ENCODE results near the gene DNAJC13. TPM values are rescaled to one million over a fixed set of nuclear protein-coding genes. Genes with fewer than 3 reads are reported as not detected.

DNAJC13 gene
- total and polyA plus RNA-seq, 10 donors, result 5.6 to 78.4 (median 51.2) TPM

- no peaks in the 10 kb centered on the region for H3K4me1 ChIP-seq
- no peak for DNase-seq
- no peaks in the 10 kb centered on the region for H3K9me3 ChIP-seq
- H3K27ac ChIP-seq, result no peak overlapping the region
- 84 to 93% (median 91%) methylated on average over 5 of the region's 5 CpGs for WGBS, 5 donors
- H3K27me3 ChIP-seq (replicated peaks in 1 of 7), result no peaks in the 10 kb centered on the region
- intact Hi-C loops (cut with DNase I; ENCODE audit: low total_unique reads), result loop anchor here (5.0 kb wide), 1 partner anchor 104 kb away; no protein-coding TSS in a partner anchor
- TF ChIP-seq CTCF (IDR thresholded peaks at IDR 0.05 in 8 of 11, conservative IDR thresholded peaks at IDR 0.05 in 3 of 11) (no peak), POLR2AphosphoS5 (IDR thresholded peaks at IDR 0.05) (no peak), POLR2A (IDR thresholded peaks at IDR 0.05) (no peak)
- peaks cover 5 to 94% (median 56%) of the 10 kb centered on the region in 6 donors for H3K36me3 ChIP-seq
- no peak overlapping the region for H3K4me3 ChIP-seq
Observed at GRCh38 chr3:132538072-132538471, 120.8 kb downstream of the DNAJC13 start.

GRCh38 chr3:132539681-132540080, 122.4 kb downstream of the DNAJC13 start:
- no peaks in the 10 kb centered on the region for H3K4me1 ChIP-seq
- no peak overlapping the region for H3K4me3 ChIP-seq
- no peak overlapping the region for H3K27ac ChIP-seq
- no peak for DNase-seq
- TF ChIP-seq CTCF (IDR thresholded peaks at IDR 0.05 in 8 of 11, conservative IDR thresholded peaks at IDR 0.05 in 3 of 11) (no peak), POLR2AphosphoS5 (IDR thresholded peaks at IDR 0.05) (no peak), POLR2A (IDR thresholded peaks at IDR 0.05) (no peak)
- WGBS, 5 donors, result 59 to 76% (median 75%) methylated on average over 3 of the region's 3 CpGs
- H3K27me3 ChIP-seq (replicated peaks in 1 of 7), result no peaks in the 10 kb centered on the region
- no peaks in the 10 kb centered on the region for H3K9me3 ChIP-seq
- H3K36me3 ChIP-seq, result peaks cover 5 to 81% (median 44%) of the 10 kb centered on the region in 6 donors
- intact Hi-C loops (cut with DNase I; ENCODE audit: low total_unique reads), result loop anchor here (5.0 kb wide), 1 partner anchor 103 kb away; no protein-coding TSS in a partner anchor

GRCh38 chr3:132542577-132542976, 125.3 kb downstream of the DNAJC13 start:
- Histone ChIP-seq H3K27me3 (replicated peaks in 1 of 7) (no peaks in the 10 kb centered on the region), H3K9me3 (peaks cover 0 to under 1% (median 0%) of the 10 kb centered on the region in 8 donors), H3K4me3 (no peak overlapping the region), H3K4me1 (no peaks in the 10 kb centered on the region), H3K27ac (peak overlapping the region in 1 of 8 donors; percentile 9), H3K36me3 (peaks cover 5 to 55% (median 31%) of the 10 kb centered on the region in 6 donors)
- TF ChIP-seq POLR2A (IDR thresholded peaks at IDR 0.05) (no peak), CTCF (IDR thresholded peaks at IDR 0.05 in 8 of 11, conservative IDR thresholded peaks at IDR 0.05 in 3 of 11) (no peak), POLR2AphosphoS5 (IDR thresholded peaks at IDR 0.05) (no peak)
- no peak for DNase-seq
- intact Hi-C loops (cut with DNase I; ENCODE audit: low total_unique reads), result no loop called here
- 43 to 52% (median 47%) methylated on average over 2 of the region's 2 CpGs for WGBS, 5 donors

GRCh38 chr3:132543011-132543739, 125.9 kb downstream of the DNAJC13 start:
- no peak overlapping the region for H3K4me3 ChIP-seq
- 49 to 74% (median 64%) methylated on average over 2 of the region's 2 CpGs for WGBS, 5 donors
- TF ChIP-seq CTCF (IDR thresholded peaks at IDR 0.05 in 8 of 11, conservative IDR thresholded peaks at IDR 0.05 in 3 of 11) (no peak), POLR2A (IDR thresholded peaks at IDR 0.05) (no peak), POLR2AphosphoS5 (IDR thresholded peaks at IDR 0.05) (no peak)
- intact Hi-C loops (cut with DNase I; ENCODE audit: low total_unique reads), result no loop called here
- no peak for DNase-seq
- peaks cover 0 to 4% (median 0%) of the 10 kb centered on the region in 8 donors for H3K9me3 ChIP-seq
- no peaks in the 10 kb centered on the region for H3K27me3 ChIP-seq (replicated peaks in 1 of 7)
- no peak overlapping the region for H3K27ac ChIP-seq
- peaks cover 5 to 49% (median 26%) of the 10 kb centered on the region in 6 donors for H3K36me3 ChIP-seq
- no peaks in the 10 kb centered on the region for H3K4me1 ChIP-seq
